Psoas muscle (tissue), 8 donors: ENCODE results near the gene RTEL1. TPM values are rescaled to one million over a fixed set of nuclear protein-coding genes. Genes with fewer than 3 reads are reported as not detected.
A peak's percentile ranks its signal among the peaks of the same experiment; 100 is the strongest.

Experiments used
- ATAC-seq, 4 donors: fragments of 200-7000 bp; cut with Tn5 transposase; one replicate each; pipeline ENCODE4 v1.9.1; 2020; ENCODE audit warnings: moderate library complexity in 3 of 4, mild to moderate bottlenecking in 2 of 4
- DNase-seq, 2 donors: peaks; one replicate each; pipeline ENCODE4 v3.0.0-alpha.2; 2020
- H3K27ac ChIP-seq: fragments of 200-600 bp; one replicate; pipeline ENCODE4 v1.8.0; 2022
- H3K27me3 ChIP-seq, 3 donors: fragments of 200-600 bp in 1 of 3; one replicate each; pipeline versions ENCODE4 v1.6.1 to v1.8.0; 2013 to 2022; ENCODE audit warnings: low read length in 2 of 3, mild to moderate bottlenecking in 2 of 3, moderate library complexity in 1 of 3; ENCODE audit not compliant: insufficient read depth in 3 of 3
- H3K36me3 ChIP-seq, 2 donors: fragments of 200-600 bp in 1 of 2; one replicate each; pipeline versions ENCODE4 v1.6.1 to v1.8.0; 2013 to 2022; ENCODE audit warnings: low read depth in 1 of 2, mild to moderate bottlenecking in 1 of 2, moderate library complexity in 1 of 2; ENCODE audit not compliant: insufficient read depth in 1 of 2
- H3K4me1 ChIP-seq: fragments of 200-600 bp; one replicate; pipeline ENCODE4 v1.8.0; 2022
- H3K4me3 ChIP-seq: fragments of 200-600 bp; one replicate; pipeline ENCODE4 v1.8.0; 2022; ENCODE audit warnings: mild to moderate bottlenecking
- H3K9me3 ChIP-seq: fragments of 200-600 bp; one replicate; pipeline ENCODE4 v1.8.0; 2022
- CTCF ChIP-seq: fragments of 200-600 bp; IDR thresholded peaks from one replicate; pipeline ENCODE4 v1.8.0; 2022; ENCODE audit warnings: antibody characterized with exemption
- WGBS, 3 donors: extraction: QIAGEN DNeasy Blood & Tissue Kit; methylation state at CpG; one replicate each; pipeline versions ENCODE4 v1.1.6 to v1.1.7; 2013; 5-methylcytosine and 5-hydroxymethylcytosine counted together
- intact Hi-C, 2 donors: fragments of 100-400 bp; cut with DNase I; formaldehyde crosslinking; loops; one replicate each; pipeline versions ENCODE4 v1.11.0 to v1.14.2; 2022
- polyA plus RNA-seq, 3 donors: library from polyadenylated mRNA; stranded (reverse); fragments of 200-250 nt; gene quantifications; one replicate each; pipeline ENCODE4 v1.2.3, GENCODE V29; 2013
- total RNA-seq, 4 donors: library from RNA; stranded (reverse); fragmentation: NEBNext Ultra II Directional in 2 of 4; extraction: Animal tissue kit (Norgen Biotek cat#: 25700) in 2 of 4; gene quantifications; one replicate each; pipeline versions ENCODE4 v1.2.1 to v1.2.4, GENCODE V29; 2021 to 2023
- donor health status: healthy with polysubstance abuse.
- donor health status: DM: no; HTN: no; CAD: no; lungs with moderate emphysema.
- donor health status: Bipolar disorder and iron deficiency.
- donor health status: healthy.
- donor health status: DM: yes; HTN: yes; CAD: no.
- donor health status: DM: no; HTN: no; CAD: no.
- donor health status: DM: no; HTN: no; CAD: no.
- donor health status: DM: yes; HTN: yes; CAD: no.

RTEL1 gene
- total and polyA plus RNA-seq, 7 donors, result 5.2 to 17.5 (median 9.2) TPM

- Histone ChIP-seq H3K4me1 (peaks cover 36% of the 10 kb centered on the region), H3K9me3 (no peaks in the 10 kb centered on the region), H3K36me3 (peaks cover 7 to 27% of the 10 kb centered on the region in 2 donors), H3K27me3 (no peaks in the 10 kb centered on the region), H3K4me3 (no peak overlapping the region), H3K27ac (no peak overlapping the region)
- intact Hi-C loops, result no loop called here
- DNase-seq (peak in 1 of 2 donors; percentile 59), ATAC-seq (peak in 1 of 4 donors; percentile 7)
- 56 to 69% (median 60%) methylated on average over 24 to 25 of the region's 25 CpGs for WGBS, 3 donors
- TF ChIP-seq CTCF, result no peak
These were observed 37.6 kb downstream of the RTEL1 start for GRCh38 chr20:63695424-63696305.

GRCh38 chr20:63696306-63696627, 38.2 kb downstream of the RTEL1 start:
- Histone ChIP-seq H3K9me3 (no peaks in the 10 kb centered on the region), H3K4me1 (peaks cover 36% of the 10 kb centered on the region), H3K4me3 (peak overlapping the region; percentile 18), H3K27ac (no peak overlapping the region), H3K36me3 (peaks cover 7 to 27% of the 10 kb centered on the region in 2 donors), H3K27me3 (no peaks in the 10 kb centered on the region)
- WGBS, 3 donors, result 34 to 43% (median 39%) methylated on average over 6 of the region's 6 CpGs
- TF ChIP-seq CTCF, result no peak
- intact Hi-C loops, result no loop called here
- DNase-seq, result no peak
- peak in 3 of 4 donors; percentile 3 to 13 (median 5) for ATAC-seq

- ATAC-seq (peak in 3 of 4 donors; percentile 1 to 15 (median 1)), DNase-seq (peak in 1 of 2 donors; percentile 59)
- Histone ChIP-seq H3K36me3 (peaks cover 7 to 27% of the 10 kb centered on the region in 2 donors), H3K4me3 (peak within 1 kb of the TSS; percentile 18), H3K4me1 (peaks cover 36% of the 10 kb centered on the region), H3K27me3 (no peaks in the 10 kb centered on the region), H3K27ac (no peak within 1 kb of the TSS), H3K9me3 (no peaks in the 10 kb centered on the region)
- TF ChIP-seq CTCF, result no peak
- WGBS, 3 donors, result 11 to 34% (median 21%) methylated on average over 47 to 52 of the region's 52 CpGs
- intact Hi-C loops, result no loop called here
These were observed 38.7 kb downstream of the RTEL1 start, which contains the start of gene TNFRSF6B for GRCh38 chr20:63696628-63697356. Gene TNFRSF6B, plus strand, starts transcription at chr20:63696652. Its CDS starts 116 bp downstream, at chr20:63696768.

- peak in 1 of 2 donors; percentile 64 for DNase-seq
- Histone ChIP-seq H3K4me3 (peak overlapping the region; percentile 18), H3K36me3 (peaks cover 7 to 27% of the 10 kb centered on the region in 2 donors), H3K27me3 (no peaks in the 10 kb centered on the region), H3K9me3 (no peaks in the 10 kb centered on the region), H3K27ac (no peak overlapping the region), H3K4me1 (peaks cover 36% of the 10 kb centered on the region)
- no peak for TF ChIP-seq CTCF
- intact Hi-C loops, result no loop called here
- ATAC-seq, result peak in 2 of 4 donors; percentile 2 to 7
- WGBS, 3 donors, result 35 to 61% (median 43%) methylated on average over 7 of the region's 7 CpGs
These were observed 39.3 kb downstream of the RTEL1 start for GRCh38 chr20:63697357-63697867.
